Mesothelial cell of epicardium (in vitro differentiated cells): ENCODE results near the gene ZNF511. TPM values are rescaled to one million over a fixed set of nuclear protein-coding genes. Genes with fewer than 3 reads are reported as not detected.
"Not testable (repeated sequence)": the region's sequence is repeated elsewhere in the genome, so short reads cannot be mapped to it uniquely, and the experiment has no call there.

ENCODE experiments used
- DNase-seq, 2 experiments: peaks; one replicate each; pipeline ENCODE4 v3.0.0; 2021; ENCODE audit warnings: low spot score in 2 of 2; ENCODE audit not compliant: unreplicated experiment in 2 of 2
- H3K27ac Mint-ChIP-seq: 2 replicates; pipeline ENCODE4 v1.8.0; 2021; ENCODE audit warnings: mixed read lengths
- H3K27me3 Mint-ChIP-seq: 2 replicates; pipeline ENCODE4 v1.8.0; 2021; ENCODE audit warnings: low read depth, mixed read lengths
- H3K36me3 Mint-ChIP-seq: 2 replicates; pipeline ENCODE4 v1.8.0; 2021; ENCODE audit warnings: mixed read lengths
- H3K4me1 Mint-ChIP-seq: 2 replicates; pipeline ENCODE4 v1.8.0; 2021; ENCODE audit warnings: mixed read lengths
- H3K4me3 Mint-ChIP-seq: 2 replicates; pipeline ENCODE4 v1.8.0; 2021; ENCODE audit warnings: mild to moderate bottlenecking, moderate library complexity, mixed read lengths
- H3K9me3 Mint-ChIP-seq: 2 replicates; pipeline ENCODE4 v1.8.0; 2021; ENCODE audit warnings: mixed read lengths
- total RNA-seq: library from RNA; stranded (reverse); gene quantifications from 3 replicates; pipeline ENCODE4 v1.2.1, GENCODE V29; 2021
- TF ChIP-seq, protein P1 (sequence below): fragments of 200-600 bp; sonication (generic); IDR thresholded peaks from one replicate; pipeline ENCODE4 v1.5.0; 2021; ENCODE audit warnings: antibody characterized with exemption; ENCODE audit not compliant: unreplicated experiment

The ZNF511 gene
- total RNA-seq, 1 donor from 2014 or later, result 44.9 TPM

DNA sequence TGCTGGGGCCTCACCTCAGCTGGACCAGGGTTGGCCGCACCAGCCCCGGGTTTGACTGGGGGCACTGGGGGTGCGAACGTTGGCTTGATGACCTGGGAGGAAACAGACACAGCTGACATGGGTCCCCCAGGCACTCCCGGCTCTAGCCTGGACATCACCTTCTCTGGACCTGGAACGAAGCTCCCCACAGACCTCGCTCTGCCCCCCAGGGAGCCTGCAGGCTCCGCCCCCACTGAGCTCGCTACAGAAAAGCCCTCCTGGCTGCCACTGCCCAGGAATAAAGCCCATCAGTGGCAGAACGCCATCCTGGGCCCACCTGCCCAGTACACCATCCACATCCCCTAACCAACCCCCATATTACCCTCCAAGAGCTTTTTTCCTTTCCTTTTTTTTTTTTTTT lies 45.0 kb upstream of the ZNF511 start:
- peaks cover 11% of the 10 kb centered on the region for H3K27me3 Mint-ChIP-seq
- no peak overlapping the region for H3K27ac Mint-ChIP-seq
- DNase-seq, result no peak
- H3K4me3 Mint-ChIP-seq, result no peak overlapping the region
- H3K36me3 Mint-ChIP-seq, result no peaks in the 10 kb centered on the region
- H3K9me3 Mint-ChIP-seq, result no peaks in the 10 kb centered on the region
- TF ChIP-seq, protein P1, sequence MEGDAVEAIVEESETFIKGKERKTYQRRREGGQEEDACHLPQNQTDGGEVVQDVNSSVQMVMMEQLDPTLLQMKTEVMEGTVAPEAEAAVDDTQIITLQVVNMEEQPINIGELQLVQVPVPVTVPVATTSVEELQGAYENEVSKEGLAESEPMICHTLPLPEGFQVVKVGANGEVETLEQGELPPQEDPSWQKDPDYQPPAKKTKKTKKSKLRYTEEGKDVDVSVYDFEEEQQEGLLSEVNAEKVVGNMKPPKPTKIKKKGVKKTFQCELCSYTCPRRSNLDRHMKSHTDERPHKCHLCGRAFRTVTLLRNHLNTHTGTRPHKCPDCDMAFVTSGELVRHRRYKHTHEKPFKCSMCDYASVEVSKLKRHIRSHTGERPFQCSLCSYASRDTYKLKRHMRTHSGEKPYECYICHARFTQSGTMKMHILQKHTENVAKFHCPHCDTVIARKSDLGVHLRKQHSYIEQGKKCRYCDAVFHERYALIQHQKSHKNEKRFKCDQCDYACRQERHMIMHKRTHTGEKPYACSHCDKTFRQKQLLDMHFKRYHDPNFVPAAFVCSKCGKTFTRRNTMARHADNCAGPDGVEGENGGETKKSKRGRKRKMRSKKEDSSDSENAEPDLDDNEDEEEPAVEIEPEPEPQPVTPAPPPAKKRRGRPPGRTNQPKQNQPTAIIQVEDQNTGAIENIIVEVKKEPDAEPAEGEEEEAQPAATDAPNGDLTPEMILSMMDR, result no peak
- peaks cover 2% of the 10 kb centered on the region for H3K4me1 Mint-ChIP-seq

GRCh38 chr10:133264461-133264860 lies 44.3 kb upstream of the ZNF511 start:
- Mint-ChIP-seq H3K4me3 (no peak overlapping the region), H3K27me3 (peaks cover 11% of the 10 kb centered on the region), H3K9me3 (no peaks in the 10 kb centered on the region), H3K27ac (no peak overlapping the region), H3K36me3 (no peaks in the 10 kb centered on the region), H3K4me1 (peaks cover 2% of the 10 kb centered on the region)
- TF ChIP-seq, protein P1, result no peak
- no peak for DNase-seq

DNA sequence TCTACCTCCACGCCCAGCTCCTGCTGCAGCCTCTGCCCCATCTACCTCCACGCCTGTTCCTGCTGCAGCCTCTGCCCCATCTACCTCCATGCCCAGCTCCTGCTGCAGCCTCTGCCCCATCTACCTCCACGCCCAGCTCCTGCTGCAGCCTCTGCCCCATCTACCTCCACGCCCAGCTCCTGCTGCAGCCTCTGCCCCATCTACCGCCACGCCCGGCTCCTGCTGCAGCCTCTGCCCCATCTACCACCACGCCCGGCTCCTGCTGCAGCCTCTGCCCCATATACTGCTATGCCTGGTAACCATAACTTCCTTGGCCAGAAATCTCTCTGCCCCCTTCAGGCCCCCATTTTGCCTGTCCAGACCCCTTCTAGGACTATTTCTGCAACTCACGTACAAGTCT lies 43.7 kb upstream of the ZNF511 start:
- not testable (repeated sequence) for H3K4me1 Mint-ChIP-seq, H3K27ac Mint-ChIP-seq, H3K9me3 Mint-ChIP-seq, H3K36me3 Mint-ChIP-seq, H3K4me3 Mint-ChIP-seq, DNase-seq
- H3K27me3 Mint-ChIP-seq, result peaks cover 11% of the 10 kb centered on the region

DNA sequence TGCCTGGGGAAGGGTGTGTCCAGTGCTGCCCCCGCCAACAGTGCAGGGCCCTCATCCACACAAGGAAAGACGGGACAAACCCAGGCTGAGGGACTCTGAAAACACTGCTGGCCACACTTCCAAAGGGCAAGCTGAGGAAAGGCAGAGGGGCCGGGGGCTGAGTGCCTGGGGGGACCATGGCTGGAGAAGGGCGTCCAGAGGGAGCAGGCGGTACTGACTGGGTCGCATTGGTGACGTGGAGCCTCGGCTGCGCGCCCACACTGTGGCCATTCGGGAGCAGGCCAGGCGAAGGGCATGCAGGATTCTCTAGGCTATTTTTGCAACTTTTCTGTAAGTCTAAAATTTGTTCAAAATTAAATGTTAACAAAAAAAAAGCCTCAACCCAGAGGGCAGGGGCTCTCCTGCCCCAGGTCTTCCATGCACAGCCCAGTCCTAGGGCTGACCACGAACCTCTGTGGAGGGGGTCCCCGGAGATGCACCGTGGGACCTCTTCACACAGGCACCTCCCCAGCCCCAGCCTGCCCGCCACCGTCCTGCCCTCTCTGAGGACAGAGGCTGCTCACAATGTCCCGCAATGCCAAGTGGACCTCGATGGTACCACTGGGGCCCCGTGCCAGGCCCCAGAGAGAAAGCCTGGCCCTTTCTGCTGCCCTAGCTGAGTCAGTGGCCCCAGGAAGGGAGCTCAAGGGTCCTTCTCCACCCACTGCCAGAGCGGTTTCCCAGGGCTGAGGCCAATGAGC lies 42.5 kb upstream of the ZNF511 start:
- Mint-ChIP-seq H3K27me3 (peaks cover 11% of the 10 kb centered on the region), H3K4me1 (peaks cover 2% of the 10 kb centered on the region), H3K27ac (no peak overlapping the region), H3K9me3 (no peaks in the 10 kb centered on the region), H3K36me3 (no peaks in the 10 kb centered on the region), H3K4me3 (no peak overlapping the region)
- no peak for DNase-seq
- TF ChIP-seq, protein P1, result no peak

DNA sequence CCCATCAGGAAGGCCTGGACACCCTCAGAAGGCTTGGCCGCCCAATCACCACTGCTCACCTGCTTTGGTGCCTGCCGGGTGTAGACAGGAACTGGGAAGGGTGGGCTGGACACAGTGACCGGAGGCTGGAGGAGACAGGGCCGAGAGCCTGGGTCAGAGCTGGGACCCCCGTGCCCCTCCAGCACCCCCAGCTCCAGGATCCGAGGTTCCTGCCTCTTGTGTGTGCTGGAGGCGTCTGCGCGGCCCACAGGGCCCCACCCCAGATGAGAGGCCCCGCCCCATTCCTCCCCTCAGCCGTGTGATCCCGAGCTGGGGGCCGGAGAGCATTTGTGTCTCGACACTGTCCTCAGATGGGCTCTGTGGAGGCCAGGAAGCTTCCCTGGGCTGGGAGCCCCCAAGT lies 41.4 kb upstream of the ZNF511 start:
- DNase-seq, result no peak
- TF ChIP-seq, protein P1, result no peak
- H3K4me1 Mint-ChIP-seq, result peaks cover 2% of the 10 kb centered on the region
- H3K36me3 Mint-ChIP-seq, result no peaks in the 10 kb centered on the region
- H3K27ac Mint-ChIP-seq, result no peak overlapping the region
- no peaks in the 10 kb centered on the region for H3K9me3 Mint-ChIP-seq
- H3K4me3 Mint-ChIP-seq, result no peak overlapping the region
- H3K27me3 Mint-ChIP-seq, result peaks cover 11% of the 10 kb centered on the region

DNA sequence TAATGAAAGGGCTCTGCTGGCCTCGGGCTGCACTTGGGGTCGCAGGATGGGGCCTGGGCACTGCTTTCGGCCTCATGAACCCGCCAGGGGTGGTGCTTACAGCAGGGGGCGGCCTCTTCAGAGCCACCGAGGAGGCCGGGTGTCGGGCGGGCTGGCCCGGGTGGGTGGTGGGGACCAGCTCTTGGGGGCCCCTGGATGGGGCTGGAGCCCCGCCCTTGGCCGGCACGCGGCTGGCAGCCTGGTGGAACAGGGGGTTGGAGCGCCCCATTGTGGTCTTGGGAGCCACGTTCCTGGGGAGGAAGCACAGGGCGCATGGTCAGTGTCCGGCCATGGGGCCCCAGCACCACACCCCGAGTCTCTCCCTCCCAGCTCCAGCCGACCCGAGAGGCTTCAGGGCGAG lies 40.9 kb upstream of the ZNF511 start:
- TF ChIP-seq, protein P1, result no peak
- Mint-ChIP-seq H3K4me1 (no peaks in the 10 kb centered on the region), H3K27ac (no peak overlapping the region), H3K27me3 (peaks cover 11% of the 10 kb centered on the region), H3K36me3 (no peaks in the 10 kb centered on the region), H3K4me3 (no peak overlapping the region), H3K9me3 (no peaks in the 10 kb centered on the region)
- DNase-seq, result no peak
